Measurements from ENCODE around the gene DAZAP1.

GRCh38 chr19:1394252-1395193, 12.9 kb upstream of the DAZAP1 start:
- TF ChIP-seq EZH2 (IDR thresholded peaks at IDR 0.05; ENCODE audit: borderline replicate concordance, low read depth, low read length, poor library complexity, severe bottlenecking): no peak
- no peak for TF ChIP-seq CTCF (conservative IDR thresholded peaks at IDR 0.05; ENCODE audit: low read depth, low read length)
